Glomerular visceral epithelial cell (primary cell): ENCODE data around the gene TFF2.

Source experiments
- DNase-seq: peaks from one replicate; pipeline ENCODE4 v3.0.0-alpha.2; 2016; ENCODE audit errors: extremely low spot score

The TFF2 gene, protein sequence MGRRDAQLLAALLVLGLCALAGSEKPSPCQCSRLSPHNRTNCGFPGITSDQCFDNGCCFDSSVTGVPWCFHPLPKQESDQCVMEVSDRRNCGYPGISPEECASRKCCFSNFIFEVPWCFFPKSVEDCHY

DNA sequence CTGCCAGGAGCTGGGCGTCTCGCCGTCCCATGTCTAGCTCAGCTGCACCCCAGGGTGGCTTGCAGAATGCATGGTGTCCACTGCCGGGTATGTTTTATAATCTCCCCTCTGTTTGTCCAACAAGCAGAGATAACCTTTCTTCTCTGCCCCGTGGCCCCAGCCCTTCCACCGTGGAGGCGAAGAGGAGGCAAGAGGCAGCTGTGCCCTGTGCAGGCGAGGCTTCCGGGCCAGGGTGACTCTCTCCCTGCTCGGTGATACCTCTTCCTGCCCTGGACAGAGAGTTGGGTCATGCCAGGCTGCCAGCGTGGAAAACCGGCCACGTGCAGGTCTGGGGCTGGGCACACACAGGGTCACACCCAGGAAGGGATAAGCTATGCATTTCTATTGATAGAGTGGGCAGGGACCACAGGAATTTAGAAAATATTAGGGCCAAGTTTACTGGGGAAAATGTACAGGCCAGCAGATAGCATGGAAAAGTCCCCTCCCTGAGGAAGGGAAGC is at the start of gene TFF2:
Gene TFF2, minus strand, starts transcription at position 68 of the 500 bp plus-strand sequence. Its CDS starts 37 bp downstream, at position 31.
- peak; percentile 24 for DNase-seq

DNA sequence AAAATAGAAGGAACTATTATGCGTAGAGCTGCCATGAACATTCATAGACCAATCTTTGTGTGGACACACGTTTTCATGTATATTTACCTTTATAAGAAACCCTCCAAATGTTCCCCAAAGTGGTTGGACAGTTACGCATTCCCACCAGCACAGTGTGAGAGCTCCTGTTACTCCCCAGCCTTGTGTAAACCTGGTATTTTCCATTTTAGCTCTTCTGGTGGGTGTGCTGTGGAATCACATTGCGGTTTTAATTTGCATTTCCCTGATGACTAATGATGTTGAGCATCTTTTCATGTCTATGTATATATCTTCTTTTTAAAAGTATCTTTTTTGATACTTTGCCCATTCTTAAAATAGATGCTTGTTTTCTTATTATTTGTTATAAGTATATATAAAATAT is 49.7 kb upstream of the TFF2 start:
- DNase-seq, result no peak

DNA sequence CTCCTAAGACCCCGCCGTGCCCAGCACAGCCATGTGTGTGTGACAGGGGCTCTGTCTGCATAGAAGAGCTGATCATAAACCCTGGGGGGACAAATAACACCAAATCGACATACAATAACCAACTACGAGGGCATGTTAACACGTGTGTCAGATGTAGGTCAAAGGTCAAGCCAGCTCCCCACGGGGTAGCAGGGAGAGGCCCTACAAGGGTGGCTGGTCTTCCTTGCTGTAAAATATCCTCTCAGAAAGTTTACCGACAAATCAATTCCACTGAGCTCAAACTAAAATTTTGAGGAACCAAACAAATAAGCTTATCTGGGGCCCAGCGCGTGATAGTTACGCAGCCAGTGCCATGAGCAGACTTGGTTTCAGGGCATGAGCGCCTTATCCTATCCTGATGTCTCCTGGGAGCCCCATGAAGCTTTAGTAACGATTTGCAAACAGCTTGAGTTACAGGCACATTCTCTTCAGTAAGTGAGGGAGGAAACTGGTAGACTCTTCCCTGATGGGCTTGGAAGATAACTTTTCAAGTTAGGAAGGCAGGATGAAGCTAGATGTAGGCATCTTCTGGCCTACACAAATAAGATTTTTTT is 47.7 kb upstream of the TFF2 start:
- DNase-seq, result no peak

DNA sequence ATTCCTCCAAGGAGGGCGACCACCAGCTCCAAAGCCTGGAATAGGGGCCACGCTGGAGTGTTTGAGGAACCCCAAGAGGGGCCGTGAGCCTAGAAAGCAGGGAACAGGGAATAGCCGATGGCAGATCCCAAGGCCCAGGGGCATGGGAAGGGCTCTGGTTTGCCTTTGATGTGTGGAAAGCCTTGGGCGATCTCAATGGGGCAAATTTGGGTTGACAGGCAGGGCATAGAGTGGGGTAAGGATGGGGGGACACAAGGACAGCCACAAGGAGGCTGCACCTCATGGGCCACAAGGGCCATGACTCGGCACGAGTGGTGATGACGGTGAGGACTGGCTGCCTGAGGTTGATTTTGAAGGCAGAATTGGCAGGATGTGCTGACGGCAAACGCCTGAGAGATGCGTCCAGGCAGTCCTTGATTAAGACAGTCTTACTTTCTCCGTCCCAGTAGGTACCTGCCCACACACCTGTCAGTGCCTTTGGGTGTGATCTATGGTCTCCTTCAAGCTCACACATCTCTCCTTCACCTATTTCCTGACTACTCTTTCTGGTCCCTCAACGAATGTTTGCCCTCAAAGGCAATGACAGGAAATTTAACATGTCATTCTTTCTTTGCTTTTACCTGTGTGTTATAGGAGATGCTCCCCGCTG is 47.1 kb upstream of the TFF2 start:
- DNase-seq, result no peak

DNA sequence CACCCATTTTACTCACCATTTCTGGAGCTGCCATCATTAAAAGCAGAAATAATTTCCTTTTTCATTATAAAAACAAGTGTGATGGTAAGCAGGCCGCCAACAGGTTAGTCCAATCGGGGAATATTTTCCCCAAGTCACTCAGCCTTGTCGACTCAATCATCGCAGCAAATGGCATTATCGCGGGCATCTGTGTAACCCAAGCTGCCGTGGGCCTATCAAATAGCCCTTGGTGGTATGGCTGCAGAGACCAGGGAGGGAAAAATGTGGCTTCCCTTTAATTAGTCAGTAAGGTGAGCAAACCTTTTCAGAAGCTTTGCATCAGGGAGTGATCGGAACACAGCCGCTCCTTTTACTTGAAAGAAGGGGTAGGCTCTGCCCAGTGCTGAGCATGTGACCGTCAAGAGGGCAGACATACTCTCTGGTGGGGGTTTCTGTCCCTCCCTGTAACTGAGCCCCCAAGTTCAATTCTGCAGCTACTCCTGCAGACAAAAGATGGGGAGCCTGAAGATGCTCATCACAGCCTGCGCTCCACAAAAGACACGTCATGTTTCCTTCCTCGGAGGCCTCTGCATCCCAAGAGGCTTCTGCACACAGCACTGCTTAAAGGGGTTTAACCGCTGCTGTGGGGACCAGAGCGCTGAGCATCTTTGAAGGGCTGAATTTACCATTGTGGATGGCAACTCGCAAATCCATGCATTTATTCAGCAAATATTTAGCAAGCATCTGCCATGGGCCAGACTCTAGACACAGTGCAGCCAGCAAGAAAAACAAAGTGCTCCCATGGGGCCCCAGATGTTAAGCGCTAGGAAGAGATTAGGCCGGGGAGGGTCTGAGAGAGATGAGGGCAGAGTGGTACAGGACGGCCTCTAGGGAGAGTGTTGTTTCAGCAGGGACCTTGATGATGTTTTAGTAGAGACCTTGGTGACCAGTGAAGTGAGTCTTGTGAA is 46.3 kb upstream of the TFF2 start:
- no peak for DNase-seq

DNA sequence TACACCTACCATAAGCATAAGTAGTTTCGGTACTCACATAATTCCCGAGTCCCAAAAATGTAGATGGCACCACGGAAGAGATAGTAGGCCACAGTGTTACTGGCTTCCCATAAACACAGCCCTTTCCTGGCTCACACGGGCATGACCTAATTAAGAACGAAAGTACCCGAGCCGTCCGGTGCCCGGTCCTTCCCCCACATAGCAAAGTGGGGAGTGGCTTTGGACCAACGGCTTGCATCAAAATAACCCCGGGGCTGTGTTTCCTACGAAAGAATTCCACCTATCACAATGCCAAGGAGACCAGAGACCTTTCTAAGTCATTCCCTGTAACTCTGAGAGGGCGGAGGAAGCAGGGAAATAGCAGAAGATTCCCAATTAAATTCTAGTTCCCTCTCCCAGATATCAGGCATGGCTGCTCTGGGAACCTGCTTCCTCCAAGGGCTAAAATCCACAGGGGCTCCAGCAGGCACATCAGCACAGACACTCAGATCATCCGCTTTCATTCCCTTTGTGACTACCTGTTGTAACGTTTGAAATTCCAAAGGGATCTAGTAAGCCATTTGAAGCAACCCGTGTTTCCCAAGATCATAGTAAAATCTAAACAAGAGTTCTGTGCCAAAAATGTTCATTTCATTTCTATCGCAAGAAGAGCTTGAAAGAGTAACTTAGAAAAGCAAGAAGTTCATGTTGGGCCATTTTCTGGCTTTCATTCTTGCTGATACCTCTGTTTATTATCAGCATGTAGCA is 45.3 kb upstream of the TFF2 start, which contains the start of gene TMPRSS3:
Gene TMPRSS3, minus strand, starts transcription at position 148 of the 747 bp plus-strand sequence. CDS start 635 bp downstream, outside the sequence.
- DNase-seq, result no peak

DNA sequence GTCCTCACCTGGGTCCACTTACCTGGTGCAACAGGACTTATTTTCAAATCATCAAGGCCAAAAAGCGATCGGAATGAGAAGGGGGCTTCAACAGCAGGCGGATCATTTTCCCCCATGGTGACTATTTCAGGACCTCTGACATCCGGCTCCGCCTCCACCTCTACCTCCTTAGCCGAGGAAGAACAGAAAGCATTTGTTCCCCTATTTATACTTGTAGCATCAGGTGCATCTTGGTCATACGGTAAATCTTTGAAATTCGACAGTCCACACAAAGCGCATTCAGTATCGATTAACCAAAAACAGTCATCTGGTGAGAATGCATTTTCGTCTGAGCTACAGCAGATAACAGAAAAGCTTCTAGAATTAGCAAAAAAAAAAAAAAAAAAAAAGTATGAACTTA is 44.5 kb upstream of the TFF2 start:
- DNase-seq, result no peak

DNA sequence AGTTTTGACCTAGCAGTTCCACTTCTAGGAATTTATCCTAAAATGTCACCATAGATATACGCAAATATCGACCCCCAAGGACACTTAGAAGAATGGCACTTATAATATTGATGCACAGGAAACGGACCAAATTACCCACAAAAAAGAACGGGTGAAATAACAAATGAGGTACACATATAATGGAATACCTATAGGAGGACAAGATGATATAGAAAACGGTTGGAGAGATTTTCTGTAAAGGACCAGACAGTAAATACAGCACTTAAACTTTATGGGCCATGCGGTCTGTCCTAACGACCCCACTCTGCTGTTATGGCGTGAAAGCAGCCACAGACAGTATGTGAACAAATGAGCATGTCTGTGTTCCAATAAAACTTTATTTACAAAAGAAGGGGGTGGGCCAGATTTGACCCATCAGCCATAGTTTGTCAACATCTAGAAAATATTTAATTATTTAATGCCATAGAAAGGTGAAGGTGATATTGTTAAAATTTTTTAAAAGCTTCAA is 42.7 kb upstream of the TFF2 start:
- no peak for DNase-seq

DNA sequence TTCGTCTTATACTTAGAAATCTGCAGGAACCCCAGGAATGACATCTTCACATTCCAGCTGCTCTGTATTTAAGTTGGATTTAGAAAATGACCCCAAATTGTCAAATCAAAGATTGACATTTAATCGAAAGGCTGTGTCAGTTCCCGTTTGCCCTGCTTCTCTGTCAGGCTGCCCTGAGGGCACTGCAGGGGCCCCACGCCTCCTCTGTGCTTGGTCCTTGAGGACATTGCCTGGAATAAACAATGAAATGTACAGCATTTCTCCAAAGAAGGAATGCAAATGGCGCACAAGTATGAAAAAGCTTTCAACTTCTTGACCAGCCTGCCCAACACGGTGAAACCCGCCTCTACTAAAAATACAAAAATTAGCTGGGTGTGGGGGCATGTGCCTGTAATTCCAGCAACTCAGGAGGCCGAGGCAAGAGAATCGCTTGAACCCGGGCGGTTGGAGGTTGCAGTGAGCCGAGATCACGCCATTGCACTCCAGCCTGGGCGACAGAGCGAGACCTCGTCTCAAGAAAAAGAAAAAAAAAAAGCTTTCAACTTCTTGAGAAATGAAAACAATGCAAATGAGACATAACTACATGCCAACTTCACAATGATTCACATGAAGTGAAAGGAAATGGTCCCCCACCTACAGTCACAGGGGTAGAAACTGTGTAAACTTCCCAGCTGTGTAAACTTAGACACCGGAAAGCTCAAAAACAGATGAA is 42.1 kb upstream of the TFF2 start:
- DNase-seq, result no peak

DNA sequence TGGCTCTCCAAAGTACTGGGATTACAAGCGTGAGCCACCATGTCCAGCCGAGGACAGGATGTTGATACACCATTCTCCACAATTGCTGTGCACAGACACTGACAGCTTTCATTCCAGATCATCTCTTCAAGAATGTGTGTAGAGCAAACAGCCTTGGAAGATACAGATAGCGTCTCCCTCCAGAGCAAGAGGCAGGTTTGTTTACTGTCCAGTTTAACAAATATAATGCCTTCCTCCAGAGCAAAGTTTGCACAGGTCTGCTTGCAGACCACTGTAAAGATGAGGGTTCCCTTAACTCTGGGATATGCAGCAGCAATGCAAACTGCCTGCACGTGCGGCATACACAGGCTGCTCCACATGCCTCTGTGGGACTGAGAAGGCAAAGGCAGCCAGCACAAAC is 40.5 kb upstream of the TFF2 start:
- DNase-seq, result no peak

DNA sequence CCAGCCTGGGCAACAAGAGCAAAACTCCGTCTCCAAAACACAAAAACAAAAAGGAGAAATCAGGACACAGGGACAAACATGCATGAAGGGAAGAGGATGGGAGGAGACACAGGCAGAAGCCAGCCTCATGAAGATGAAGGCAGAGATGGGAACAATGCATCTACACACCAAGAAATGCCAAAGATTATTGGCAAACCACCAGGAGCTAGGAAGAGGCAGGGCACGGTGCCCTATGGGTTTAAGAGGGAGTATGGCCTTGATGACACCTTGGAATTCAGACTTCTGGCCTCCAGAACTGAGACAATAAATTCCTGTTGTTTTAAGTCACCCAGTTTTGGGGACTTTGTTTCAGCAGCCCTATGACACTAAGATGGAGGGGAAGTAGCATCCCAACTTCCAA is 39.9 kb upstream of the TFF2 start:
- no peak for DNase-seq

DNA sequence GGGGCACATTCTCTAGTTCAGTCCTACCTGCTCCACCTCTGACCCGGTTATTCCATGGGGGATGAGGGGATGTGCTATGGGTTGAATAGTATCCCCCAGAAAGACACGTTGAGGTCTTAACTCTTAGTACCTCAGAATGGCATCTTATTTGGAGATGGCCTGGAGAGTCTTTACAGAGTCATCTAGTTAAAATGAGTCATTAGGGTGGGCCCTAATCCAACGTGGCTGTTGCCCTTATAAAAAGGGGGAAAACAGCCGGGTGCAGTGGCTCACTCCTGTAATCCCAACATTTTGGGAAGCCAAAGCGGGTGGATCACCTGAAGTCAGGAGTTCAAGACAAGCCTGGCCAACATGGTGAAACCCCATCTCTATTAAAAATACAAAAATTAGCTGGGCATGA is 39.4 kb upstream of the TFF2 start:
- DNase-seq, result no peak

DNA sequence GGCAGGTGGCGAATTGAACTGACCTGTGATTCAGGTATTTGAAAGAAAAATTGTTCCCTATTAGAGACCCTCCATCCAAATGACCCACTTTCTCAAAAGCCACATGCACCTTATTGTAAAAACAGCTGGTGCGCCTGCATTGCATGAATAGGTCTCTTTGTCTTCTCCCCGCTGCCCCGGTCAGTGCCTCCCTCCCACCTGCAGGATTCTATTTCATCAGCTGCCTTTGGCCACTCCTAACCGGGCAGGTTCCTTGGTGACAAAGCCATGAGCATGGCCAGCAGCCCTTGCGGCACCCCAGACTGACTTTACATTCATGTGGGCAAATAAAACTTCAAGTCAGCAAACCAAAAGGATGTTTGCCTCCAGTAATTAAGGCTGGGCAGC is 38.6 kb upstream of the TFF2 start:
- no peak for DNase-seq

DNA sequence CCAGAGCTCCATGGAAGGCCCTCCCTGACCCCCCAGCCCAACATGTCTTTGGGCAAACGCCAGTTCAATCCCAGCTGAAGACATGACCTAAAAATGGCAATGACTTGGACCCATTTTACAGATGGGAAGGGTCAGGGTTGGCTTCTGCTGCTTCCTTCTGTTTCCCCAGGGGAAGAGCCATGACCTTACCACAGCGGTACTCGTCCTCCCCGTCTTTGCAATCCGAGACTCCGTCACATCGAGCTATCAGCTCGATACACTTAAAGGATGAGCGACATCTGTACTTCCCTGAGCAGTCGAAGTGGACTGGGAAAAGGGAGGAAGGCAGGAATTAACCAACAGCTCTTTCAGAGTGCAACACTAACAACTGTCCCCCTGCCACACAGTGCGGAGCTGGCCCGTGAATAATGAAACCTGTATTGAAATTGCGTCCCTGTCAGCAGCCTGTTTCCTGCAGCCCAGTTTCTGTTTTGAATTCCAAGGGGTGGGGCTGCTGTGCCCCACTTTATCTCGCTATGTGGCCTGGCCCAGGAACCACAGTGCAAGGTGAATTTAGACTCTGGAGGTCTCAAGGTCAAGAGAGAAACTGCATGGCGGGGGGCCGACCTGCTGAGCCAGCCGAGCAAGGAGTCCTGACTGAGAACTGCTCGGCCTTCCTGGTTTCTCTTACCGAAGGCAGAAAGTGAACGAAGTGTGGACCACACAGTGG is 38.1 kb upstream of the TFF2 start:
- DNase-seq, result no peak

DNA sequence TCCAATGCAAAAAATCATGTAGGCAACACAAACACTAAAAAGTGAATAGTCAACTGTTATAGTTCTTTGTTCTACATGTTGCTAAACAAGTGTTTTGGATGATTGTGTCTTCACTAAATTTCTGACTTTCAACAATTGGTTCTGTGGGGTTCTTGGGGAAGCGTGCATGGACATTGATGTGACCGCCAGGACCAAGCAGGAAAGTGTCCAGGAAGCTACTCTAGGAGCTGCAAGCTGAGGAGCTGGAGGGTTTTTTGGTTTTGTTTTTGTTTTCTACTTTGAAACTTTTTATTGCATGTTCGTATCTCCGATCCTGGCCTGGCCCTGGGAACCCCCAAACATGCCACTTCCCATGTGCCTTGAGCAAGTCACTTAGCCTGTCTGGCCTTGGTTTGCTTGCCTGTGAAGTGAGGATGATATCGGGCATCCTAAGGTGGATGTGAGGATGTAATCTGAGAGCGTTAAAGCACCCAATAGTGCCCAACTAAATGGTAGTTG is 37.1 kb upstream of the TFF2 start:
- DNase-seq, result no peak

DNA sequence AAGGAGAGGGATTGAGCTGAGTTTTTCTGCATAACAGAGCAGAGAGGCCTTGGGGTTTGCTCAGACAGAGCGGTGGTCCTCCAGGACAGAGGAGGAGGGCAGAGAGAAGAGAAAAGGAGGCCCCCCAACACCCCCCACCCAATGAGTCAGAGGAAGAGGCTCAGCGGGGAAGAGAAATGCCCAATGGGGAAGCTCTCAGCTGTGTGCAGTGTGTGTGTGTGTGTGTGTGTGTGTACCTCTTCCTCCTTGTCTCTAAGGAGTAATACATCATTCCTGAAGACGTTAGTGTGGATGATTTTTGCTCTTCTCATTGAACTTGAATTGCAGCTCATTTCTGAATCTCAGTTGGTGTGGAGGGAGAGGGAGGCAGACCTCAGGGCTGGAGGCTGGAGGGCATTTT is 36.4 kb upstream of the TFF2 start:
- no peak for DNase-seq

DNA sequence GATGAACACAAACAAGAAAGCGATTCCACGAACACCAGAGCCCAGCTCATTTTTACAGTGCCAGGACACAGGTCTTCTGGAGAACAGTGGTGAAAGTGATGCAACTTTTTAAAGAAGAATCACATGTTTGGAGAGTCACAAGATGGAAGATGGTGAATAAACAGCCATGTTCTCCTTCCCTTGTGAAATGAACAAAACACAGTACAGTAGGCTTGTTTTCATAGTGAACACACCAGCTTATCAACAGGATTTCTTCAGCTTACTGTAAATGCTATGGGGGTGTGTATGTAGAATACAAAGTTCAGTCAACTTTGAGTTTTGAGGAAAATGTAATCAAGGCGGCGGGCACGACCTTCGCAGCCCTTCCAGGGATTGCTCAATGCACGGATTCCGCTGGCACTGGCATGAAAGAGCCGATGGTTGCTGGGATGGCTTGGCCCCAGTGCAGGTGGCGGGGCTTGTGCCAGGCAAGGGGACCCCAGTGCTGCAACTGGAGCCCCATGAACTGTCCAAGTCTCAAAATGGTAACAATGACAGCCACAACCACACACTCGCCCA is 35.3 kb upstream of the TFF2 start:
- no peak for DNase-seq

DNA sequence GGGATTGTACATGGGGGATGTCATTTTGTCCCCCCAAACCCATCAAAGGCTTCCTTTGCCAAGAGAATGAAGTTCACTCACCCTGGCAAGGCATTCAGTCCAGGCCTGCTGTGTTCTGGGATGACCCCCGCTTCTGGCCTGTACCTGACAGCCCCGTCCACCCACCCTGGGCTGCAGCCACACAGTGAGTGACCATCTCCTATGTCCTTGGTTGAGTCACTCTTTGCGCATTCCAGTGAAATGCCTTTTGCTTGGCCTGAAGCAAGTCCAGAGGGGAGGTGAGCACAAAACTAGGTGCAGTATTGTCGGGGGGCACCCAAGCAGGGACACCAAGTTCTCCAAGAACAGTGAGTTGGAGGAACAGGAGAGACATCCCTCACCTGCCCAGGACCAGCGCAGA is 34.8 kb upstream of the TFF2 start:
- no peak for DNase-seq

DNA sequence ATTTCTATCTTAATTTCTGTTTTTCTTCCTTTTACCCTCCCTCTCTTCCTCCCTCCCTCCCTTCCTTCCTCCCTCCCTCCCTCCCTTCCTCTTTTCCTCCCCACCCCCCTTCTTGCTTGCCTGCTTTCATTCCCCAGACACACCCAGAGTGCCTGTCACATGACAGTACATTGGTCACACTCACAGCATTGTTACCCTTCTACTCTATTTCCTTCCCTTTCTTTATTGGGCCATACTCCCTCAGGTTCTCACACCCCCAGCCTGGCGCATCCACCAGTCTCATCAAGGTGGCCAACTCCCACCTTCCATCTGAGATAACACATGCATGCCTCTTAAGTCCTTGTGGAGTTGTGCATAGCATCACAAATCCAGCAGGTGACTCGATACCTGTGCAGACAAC is 34.2 kb upstream of the TFF2 start:
- no peak for DNase-seq
